SK-N-DZ (cell line): ENCODE data around the gene ZFPM1.

Experiments used
- DNase-seq: peaks from one replicate; pipeline ENCODE4 v3.0.0-alpha.2; 2015; ENCODE audit warnings: low spot score

The ZFPM1 gene

GRCh38 chr16:88537859-88538258, 84.8 kb downstream of the ZFPM1 start:
- no peak for DNase-seq

GRCh38 chr16:88538366-88539060, 85.4 kb downstream of the ZFPM1 start:
- DNase-seq: no peak

- DNase-seq: no peak
Measured at GRCh38 chr16:88539261-88539651, 86.2 kb downstream of the ZFPM1 start.

- DNase-seq: no peak
Measured at GRCh38 chr16:88539652-88540345, 86.7 kb downstream of the ZFPM1 start.

GRCh38 chr16:88540346-88540977, 87.4 kb downstream of the ZFPM1 start:
- DNase-seq: no peak

- no peak for DNase-seq
Measured at GRCh38 chr16:88541831-88542616, 88.9 kb downstream of the ZFPM1 start.

- no peak for DNase-seq
Measured at GRCh38 chr16:88543230-88543813, 90.2 kb downstream of the ZFPM1 start.

GRCh38 chr16:88545781-88546180, 92.7 kb downstream of the ZFPM1 start:
- DNase-seq: no peak

- no peak for DNase-seq
Measured at GRCh38 chr16:88548131-88548874, 95.2 kb downstream of the ZFPM1 start.

- no peak for DNase-seq
Measured at GRCh38 chr16:88548985-88549384, 95.9 kb downstream of the ZFPM1 start.

- DNase-seq: no peak
Measured at GRCh38 chr16:88549671-88550245, 96.7 kb downstream of the ZFPM1 start.

GRCh38 chr16:88550246-88550661, 97.2 kb downstream of the ZFPM1 start:
- DNase-seq: no peak

- no peak for DNase-seq
Measured at GRCh38 chr16:88552166-88552565, 99.1 kb downstream of the ZFPM1 start.

- DNase-seq: no peak
Measured at GRCh38 chr16:88552815-88553214, 99.7 kb downstream of the ZFPM1 start.

- no peak for DNase-seq
Measured at GRCh38 chr16:88553739-88554138, 100.7 kb downstream of the ZFPM1 start.

GRCh38 chr16:88554711-88555264, 101.7 kb downstream of the ZFPM1 start:
- DNase-seq: peak; percentile 55

GRCh38 chr16:88556294-88556988, 103.4 kb downstream of the ZFPM1 start:
- DNase-seq: no peak

- DNase-seq: peak; percentile 83
Measured at GRCh38 chr16:88558457-88559442, 105.7 kb downstream of the ZFPM1 start.
